GM12878 (cell line): ENCODE results near the gene E2F1. TPM values are rescaled to one million over a fixed set of nuclear protein-coding genes. Genes with fewer than 3 reads are reported as not detected.

ENCODE experiments used
- ATAC-seq: fragments of 200-7000 bp; cut with Tn5 transposase; 3 replicates; pipeline ENCODE4 v1.9.1; 2020; ENCODE audit warnings: mild to moderate bottlenecking, moderate library complexity
- BruUV-seq: library from RNA; stranded (reverse); fragments of 400-500 nt; replicated peaks from 2 replicates; lab custom pipeline; 2021; lab: Mats Ljungman, UMichigan
- CTCF ChIA-PET: fragments of 300-600 bp; sonication (Branson Sonifier 250); formaldehyde crosslinking; extraction: SDS; loops from one replicate; lab custom pipeline; 2021; ENCODE audit warnings: inconsistent platforms; lab: Yijun Ruan, JAX
- POLR2A ChIA-PET: fragments of 350-600 bp; formaldehyde crosslinking; extraction: SDS; loops from one replicate; lab custom pipeline; 2021; ENCODE audit warnings: inconsistent platforms; lab: Charles Lee
- RAD21 ChIA-PET: fragments of 300-600 bp; sonication (Branson Sonifier 250); formaldehyde crosslinking; loops from one replicate; lab custom pipeline; 2023; ENCODE audit warnings: antibody characterized with exemption; ENCODE audit not compliant: unreplicated experiment; lab: Charles Lee
- SMC1A ChIA-PET: fragments of 300-600 bp; sonication (Branson Sonifier 250); formaldehyde crosslinking; loops from one replicate; lab custom pipeline; 2023; ENCODE audit not compliant: unreplicated experiment, uncharacterized antibody; lab: Charles Lee
- DNase-seq: peaks from one replicate; pipeline ENCODE4 v3.0.0-alpha.2; 2011; ENCODE audit warnings: low read depth, low spot score
- FAIRE-seq: peaks from 3 replicates; lab custom pipeline; 2011; peaks lifted over from hg19 to GRCh38; lab: Jason Lieb, UNC
- H2AFZ ChIP-seq: 2 replicates; pipeline ENCODE4 v1.6.0; 2011; ENCODE audit warnings: low read depth, low read length, control low read depth; ENCODE audit not compliant: control insufficient read depth
- H3K27ac ChIP-seq: 2 replicates; pipeline ENCODE4 v1.5.1; 2011; ENCODE audit warnings: control low read depth; ENCODE audit not compliant: control insufficient read depth, insufficient read depth
- H3K27me3 ChIP-seq, 2 experiments: replicated peaks in 1 of 2; 2 replicates each; pipeline versions ENCODE4 v1.6.0 to v1.6.1; 2011; ENCODE audit warnings: low read length in 1 of 2; ENCODE audit not compliant: control insufficient read depth in 2 of 2, insufficient read depth in 2 of 2
- H3K36me3 ChIP-seq, 2 experiments: 2 replicates each; pipeline ENCODE4 v1.5.1; 2011; ENCODE audit warnings: low read length in 1 of 2; ENCODE audit not compliant: control insufficient read depth in 2 of 2, insufficient read depth in 2 of 2
- H3K4me1 ChIP-seq: 2 replicates; pipeline ENCODE4 v1.6.1; 2011; ENCODE audit warnings: mild to moderate bottlenecking, low read length, moderate library complexity, mixed read lengths; ENCODE audit not compliant: control insufficient read depth, insufficient read depth
- H3K4me2 ChIP-seq: 2 replicates; pipeline ENCODE4 v1.6.0; 2011; ENCODE audit warnings: control low read depth; ENCODE audit not compliant: control insufficient read depth, insufficient read depth
- H3K4me3 ChIP-seq: fragments of 200-600 bp; sonication (generic); 2 replicates; pipeline ENCODE4 v1.5.1; 2016
- H3K79me2 ChIP-seq: 2 replicates; pipeline ENCODE4 v1.6.0; 2011; ENCODE audit warnings: low read length; ENCODE audit not compliant: control insufficient read depth, insufficient read depth
- H3K9ac ChIP-seq: 2 replicates; pipeline ENCODE4 v1.8.0; 2011; ENCODE audit warnings: low read length, control low read depth, mixed read lengths; ENCODE audit not compliant: control insufficient read depth, insufficient read depth
- H3K9me3 ChIP-seq: replicated peaks from 3 replicates; pipeline ENCODE4 v1.5.1; 2011; ENCODE audit warnings: mild to moderate bottlenecking, low read length; ENCODE audit not compliant: control insufficient read depth, insufficient read depth
- H4K20me1 ChIP-seq: 2 replicates; pipeline ENCODE4 v1.6.0; 2011; ENCODE audit not compliant: control insufficient read depth, insufficient read depth
- BHLHE40 ChIP-seq, 2 experiments: fragments of 450-650 bp in 1 of 2; IDR thresholded peaks; 2 replicates each; pipeline ENCODE4 v1.6.1; 2011 to 2017; ENCODE audit warnings: low read depth in 2 of 2, borderline replicate concordance in 1 of 2, improper control_type of control experiment in 1 of 2, low read length in 1 of 2, mild to moderate bottlenecking in 1 of 2
- MEF2A ChIP-seq: IDR thresholded peaks from 2 replicates; pipeline ENCODE4 v1.6.1; 2011; ENCODE audit warnings: low read depth, mild to moderate bottlenecking, low read length, moderate library complexity; ENCODE audit not compliant: insufficient read depth
- PAX8 ChIP-seq: fragments of 450-650 bp; IDR thresholded peaks from 2 replicates; pipeline ENCODE4 v1.6.1; 2017; ENCODE audit warnings: mild to moderate bottlenecking, moderate library complexity
- POLR2AphosphoS5 ChIP-seq: IDR thresholded peaks from 2 replicates; pipeline ENCODE4 v1.6.1; 2011; ENCODE audit warnings: mild to moderate bottlenecking, low read length, inconsistent platforms
- TCF12 ChIP-seq: IDR thresholded peaks from 2 replicates; pipeline ENCODE4 v1.6.1; 2011; ENCODE audit warnings: low read depth, mild to moderate bottlenecking, low read length
- WGBS: methylation state at CpG from one replicate; pipeline ENCODE4 v1.1.6; 2016; ENCODE audit warnings: low lambda C conversion rate; ENCODE audit not compliant: insufficient replicate concordance, insufficient coverage; ENCODE audit errors: missing lambda C conversion rate; 5-methylcytosine and 5-hydroxymethylcytosine counted together
- in situ Hi-C: fragments of 300-500 bp; cut with MboI; formaldehyde crosslinking; loops from 9 replicates; pipeline ENCODE4 v1.14.3; 2018; ENCODE audit warnings: mixed read lengths
- intact Hi-C: fragments of 100-400 bp; cut with micrococcal nuclease; formaldehyde crosslinking; loops from one replicate; pipeline ENCODE4 v1.14.2; 2022; ENCODE audit not compliant: unreplicated experiment
- polyA plus RNA-seq, 11 experiments: library from polyadenylated mRNA; depleted of rRNA in 4 of 11; unstranded in 6 of 11; stranded (reverse) in 5 of 11; fragments of >200 nt; fragmentation: Nextera tagmentation in 4 of 11; fragmentation: Illumina TruSeq in 1 of 11; extraction: Ambion mirVana in 4 of 11; extraction: Trizol in 1 of 11; gene quantifications; 1 replicate in 1 of 11; 2 replicates in 10 of 11; pipeline versions ENCODE4 v1.2.1 to v1.2.3, GENCODE V29; 2011 to 2016; ENCODE audit warnings: inconsistent platforms in 2 of 11, missing spikeins in 2 of 11, low read depth in 1 of 11
- total RNA-seq, 4 experiments: library from RNA; depleted of rRNA in 3 of 4; stranded (reverse); fragments of >200 nt in 3 of 4; fragmentation: Illumina TruSeq in 1 of 4; extraction: Trizol in 1 of 4; gene quantifications; 2 replicates each; pipeline versions ENCODE4 v1.2.1 to v1.2.3, GENCODE V29; 2013 to 2021
- TF ChIP-seq, protein P1 (sequence below): fragments of 450-650 bp; IDR thresholded peaks from 2 replicates; pipeline ENCODE4 v1.6.1; 2018; ENCODE audit warnings: mild to moderate bottlenecking, low read depth, moderate library complexity; ENCODE audit not compliant: partially characterized antibody

The E2F1 gene
- total and polyA plus RNA-seq, 10 of the 15 experiments (the other 5 are each of a cell fraction or from before 2014, with no cell fraction given), result 0.29 to 50.2 (median 19.7) TPM

DNA sequence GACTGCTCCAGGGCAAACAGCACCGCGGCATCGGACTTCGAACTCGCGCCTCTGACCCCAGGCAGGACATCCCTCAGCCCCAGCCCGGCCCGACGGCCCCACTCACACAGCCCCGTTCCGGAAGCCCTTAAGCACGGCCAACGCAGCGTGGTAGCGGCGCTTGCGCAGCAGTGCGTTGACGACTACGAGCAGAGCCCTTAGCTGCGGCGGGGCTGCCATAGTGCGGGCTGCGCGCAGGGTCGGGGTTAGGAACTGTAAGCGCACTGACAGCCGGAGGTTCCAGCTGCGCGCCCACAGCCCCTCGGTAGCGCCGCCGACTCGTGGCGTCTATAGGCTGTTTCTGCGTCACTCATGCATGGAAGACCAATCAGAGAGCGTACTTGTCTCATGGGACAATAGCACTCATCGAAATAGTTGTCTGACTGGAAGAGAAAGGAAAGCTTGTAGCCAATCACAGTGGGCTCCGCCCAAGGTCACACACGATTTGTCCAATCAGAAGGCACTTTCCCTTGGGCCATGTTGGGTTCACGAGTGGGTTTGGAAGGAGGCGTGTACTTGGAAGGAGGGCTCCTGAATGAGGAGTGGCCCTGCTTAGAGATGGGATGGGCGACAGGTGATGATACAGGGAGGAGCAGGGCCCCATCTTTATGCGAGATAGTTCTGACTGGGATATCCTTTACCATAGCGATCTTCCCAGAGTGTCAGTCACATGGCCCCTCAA lies 34.0 kb upstream of the E2F1 start, which contains the start of gene PXMP4 (continued):
- TF ChIP-seq, protein P1, sequence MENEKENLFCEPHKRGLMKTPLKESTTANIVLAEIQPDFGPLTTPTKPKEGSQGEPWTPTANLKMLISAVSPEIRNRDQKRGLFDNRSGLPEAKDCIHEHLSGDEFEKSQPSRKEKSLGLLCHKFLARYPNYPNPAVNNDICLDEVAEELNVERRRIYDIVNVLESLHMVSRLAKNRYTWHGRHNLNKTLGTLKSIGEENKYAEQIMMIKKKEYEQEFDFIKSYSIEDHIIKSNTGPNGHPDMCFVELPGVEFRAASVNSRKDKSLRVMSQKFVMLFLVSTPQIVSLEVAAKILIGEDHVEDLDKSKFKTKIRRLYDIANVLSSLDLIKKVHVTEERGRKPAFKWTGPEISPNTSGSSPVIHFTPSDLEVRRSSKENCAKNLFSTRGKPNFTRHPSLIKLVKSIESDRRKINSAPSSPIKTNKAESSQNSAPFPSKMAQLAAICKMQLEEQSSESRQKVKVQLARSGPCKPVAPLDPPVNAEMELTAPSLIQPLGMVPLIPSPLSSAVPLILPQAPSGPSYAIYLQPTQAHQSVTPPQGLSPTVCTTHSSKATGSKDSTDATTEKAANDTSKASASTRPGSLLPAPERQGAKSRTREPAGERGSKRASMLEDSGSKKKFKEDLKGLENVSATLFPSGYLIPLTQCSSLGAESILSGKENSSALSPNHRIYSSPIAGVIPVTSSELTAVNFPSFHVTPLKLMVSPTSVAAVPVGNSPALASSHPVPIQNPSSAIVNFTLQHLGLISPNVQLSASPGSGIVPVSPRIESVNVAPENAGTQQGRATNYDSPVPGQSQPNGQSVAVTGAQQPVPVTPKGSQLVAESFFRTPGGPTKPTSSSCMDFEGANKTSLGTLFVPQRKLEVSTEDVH, result no peak
- no peak for TF ChIP-seq MEF2A
- TF ChIP-seq TCF12, result peak; percentile 44; the same call in 1 of the 2 replicates
- peak in 1 of 2 experiments; percentile 48; a peak in 2 of 4 replicates for TF ChIP-seq BHLHE40 (IDR thresholded peaks at IDR 0.05; ENCODE audit: borderline replicate concordance in 1 of 2, low read depth in 2 of 2, low read length in 1 of 2)

DNA sequence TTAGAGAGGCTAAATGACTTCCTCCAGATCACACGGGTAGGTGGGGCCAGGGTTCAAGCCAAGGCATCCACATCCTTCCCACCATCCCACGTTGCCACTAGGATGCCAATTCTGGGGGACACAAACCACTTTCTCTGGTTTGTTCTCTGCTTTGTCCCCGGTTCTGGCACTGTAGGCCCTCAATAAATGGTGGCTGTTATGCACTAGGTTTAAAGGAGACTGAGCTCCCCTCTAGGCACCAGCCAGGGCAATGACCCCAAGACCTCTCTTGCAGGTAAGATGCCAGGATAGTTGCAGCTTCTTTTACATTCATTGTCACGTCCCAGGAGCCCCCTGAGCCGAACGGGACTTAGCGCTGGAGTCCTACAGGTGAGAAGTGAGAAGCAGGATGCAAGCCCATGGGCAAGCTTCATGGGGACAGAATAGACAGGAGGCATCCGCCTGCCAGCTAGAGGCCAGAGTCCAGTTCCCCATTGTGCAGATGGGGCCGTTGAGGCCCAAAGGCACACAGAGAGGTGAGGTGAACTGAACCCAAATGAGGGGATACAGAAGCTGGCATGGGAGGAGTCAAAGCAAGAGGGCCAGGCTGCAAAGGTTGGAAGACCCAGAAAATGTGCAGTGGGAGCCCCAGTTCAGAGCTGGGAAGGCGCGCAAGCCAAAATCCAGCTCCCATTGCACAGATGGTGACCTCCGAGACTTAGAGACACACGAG lies 33.2 kb upstream of the E2F1 start:
- RAD21 ChIA-PET, result interaction anchor here (1.0 to 1.8 kb wide), 7 partner anchors 9 to 93 kb away, joined by 3 to 8 read pairs (median 3); partner anchors contain the start of gene CHMP4B
- H3K27me3 ChIP-seq, result no peaks in the 10 kb centered on the region
- peak overlapping the region; percentile 73 for H3K9ac ChIP-seq
- BruUV-seq, result TSS peak; percentile 89
- intact Hi-C loops, result no loop called here
- CTCF ChIA-PET, result interaction anchor here (0.6 to 1.1 kb wide), 4 partner anchors 11 to 52 kb away, joined by 3 to 4 read pairs (median 3); partner anchors contain the start of gene ACTL10
- peak overlapping the region; percentile 72 for H3K4me3 ChIP-seq
- H3K4me1 ChIP-seq, result peaks cover 9% of the 10 kb centered on the region
- WGBS, result 62% methylated on average over 13 of the region's 13 CpGs
- POLR2A ChIA-PET, result interaction anchor here (1.0 to 1.9 kb wide), 4 partner anchors 53 to 230 kb away, joined by 3 to 7 read pairs (median 4); partner anchors contain the start of genes ACTL10, CBFA2T2 and CHMP4B
- H3K9me3 ChIP-seq, result no peaks in the 10 kb centered on the region
- peak overlapping the region; percentile 27 for H3K27ac ChIP-seq
- no peak for DNase-seq
- ATAC-seq, result peak; percentile 29
- peak overlapping the region; percentile 97 for H2AFZ ChIP-seq
- peaks cover 5% of the 10 kb centered on the region for H3K79me2 ChIP-seq
- SMC1A ChIA-PET, result interaction anchor here (0.5 to 1.6 kb wide), 4 partner anchors 10 to 95 kb away, joined by 3 read pairs; no protein-coding TSS in a partner anchor
- peak overlapping the region; percentile 94 for H3K4me2 ChIP-seq
- no peaks in the 10 kb centered on the region for H4K20me1 ChIP-seq
- in situ Hi-C loops, result no loop called here
- peak; percentile 34; the same call in 1 of the 2 replicates for TF ChIP-seq POLR2AphosphoS5
- no peak for TF ChIP-seq PAX8
- H3K36me3 ChIP-seq, result no peaks in the 10 kb centered on the region
- no peak for FAIRE-seq
